Fibroblast of mammary gland (primary cell): Measurements from ENCODE around the gene SLC16A1.
"Not testable (repeated sequence)": the region's sequence is repeated elsewhere in the genome, so short reads cannot be mapped to it uniquely, and the experiment has no call there.

Source experiments
- DNase-seq: peaks from one replicate; pipeline ENCODE4 v3.0.0-alpha.2; 2010; ENCODE audit warnings: low read depth
- H3K4me3 ChIP-seq: 2 replicates; pipeline ENCODE4 v1.5.1; 2011; ENCODE audit warnings: low read depth, mild to moderate bottlenecking, low read length, moderate library complexity; ENCODE audit not compliant: control insufficient read depth
- CTCF ChIP-seq: conservative IDR thresholded peaks from 2 replicates; pipeline ENCODE4 v1.5.1; 2011; ENCODE audit warnings: low read depth, low read length, inconsistent platforms; ENCODE audit not compliant: control insufficient read depth, insufficient read depth

SLC16A1 gene

GRCh38 chr1:112901387-112901786, 54.6 kb downstream of the SLC16A1 start:
- no peak for DNase-seq
- TF ChIP-seq CTCF, result no peak
- no peak overlapping the region for H3K4me3 ChIP-seq

- no peak overlapping the region for H3K4me3 ChIP-seq
- TF ChIP-seq CTCF, result no peak
- DNase-seq, result no peak
Measured at GRCh38 chr1:112896783-112897182, 59.2 kb downstream of the SLC16A1 start.

- H3K4me3 ChIP-seq, result no peak overlapping the region
- no peak for TF ChIP-seq CTCF
- no peak for DNase-seq
Measured at GRCh38 chr1:112894561-112895011, 61.4 kb downstream of the SLC16A1 start.

GRCh38 chr1:112894010-112894292, 62.0 kb downstream of the SLC16A1 start:
- H3K4me3 ChIP-seq, result no peak overlapping the region
- no peak for DNase-seq
- TF ChIP-seq CTCF, result no peak

GRCh38 chr1:112893288-112894009, 62.5 kb downstream of the SLC16A1 start:
- no peak for DNase-seq
- TF ChIP-seq CTCF, result no peak
- no peak overlapping the region for H3K4me3 ChIP-seq

- not testable (repeated sequence) for DNase-seq, H3K4me3 ChIP-seq
Measured at GRCh38 chr1:112889906-112890305, 66.1 kb downstream of the SLC16A1 start.

- no peak for TF ChIP-seq CTCF
- H3K4me3 ChIP-seq, result no peak overlapping the region
Measured at GRCh38 chr1:112889052-112889768, 66.8 kb downstream of the SLC16A1 start.

More at GRCh38 chr1:112889052-112889768, 66.8 kb downstream of the SLC16A1 start:
- DNase-seq, result no peak
